Measurements from ENCODE around the gene MBNL1.

The MBNL1 gene

DNA sequence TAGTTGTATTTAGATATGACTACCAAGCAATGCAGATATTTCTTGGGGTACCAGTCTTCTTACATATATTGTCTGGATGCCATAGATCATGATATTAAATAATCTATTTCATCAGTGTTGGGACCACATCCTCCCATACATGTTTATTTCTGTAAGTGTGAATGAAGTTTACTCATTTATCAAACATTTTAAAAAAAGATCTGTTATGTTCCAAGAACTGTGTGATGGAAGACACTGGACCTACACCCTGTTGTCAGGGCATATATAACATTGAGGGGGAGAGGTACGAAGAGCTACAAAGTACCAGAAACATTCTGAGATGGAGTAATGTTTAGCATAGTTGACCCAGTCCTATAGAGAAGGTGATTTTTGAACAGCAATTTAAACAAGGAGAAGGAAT lies 26.6 kb downstream of the MBNL1 start:
- CTCF ChIA-PET = no interaction called here
- no peak for DNase-seq (ENCODE audit: extremely low spot score)
- POLR2A ChIA-PET = no interaction called here
- no peak for TF ChIP-seq ARNT (IDR thresholded peaks at IDR 0.05)
- TF ChIP-seq TARDBP (IDR thresholded peaks at IDR 0.05) = no peak
- TF ChIP-seq FOXK2 (IDR thresholded peaks at IDR 0.05) = no peak
- TF ChIP-seq FOXA1 (IDR thresholded peaks at IDR 0.05) = no peak
- no peak for TF ChIP-seq ZNF384 (IDR thresholded peaks at IDR 0.05)
- no peak for TF ChIP-seq ELF4 (IDR thresholded peaks at IDR 0.05)
- TF ChIP-seq FOXM1 (IDR thresholded peaks at IDR 0.05; ENCODE audit: borderline replicate concordance) = no peak

DNA sequence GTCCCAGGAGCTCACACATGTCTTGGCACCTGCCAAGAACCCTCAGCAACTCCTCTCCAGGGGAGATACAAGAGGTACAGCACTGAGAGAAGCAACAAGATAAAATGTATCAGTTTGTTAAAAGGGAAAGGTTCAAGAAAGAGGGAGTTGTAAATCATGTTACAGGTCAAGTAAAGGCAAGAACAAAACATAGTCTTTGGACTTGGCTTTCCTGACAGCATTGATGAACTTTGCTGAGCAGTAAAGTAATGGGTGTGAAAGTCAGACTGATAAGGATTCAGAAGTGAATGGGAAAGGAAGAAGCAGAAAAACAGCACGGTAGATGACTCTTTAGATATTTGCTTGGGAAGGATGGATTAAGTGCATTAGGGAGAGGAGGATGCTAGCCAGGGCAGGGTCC lies 27.1 kb downstream of the MBNL1 start:
- TF ChIP-seq BHLHE40 (IDR thresholded peaks at IDR 0.05; ENCODE audit: borderline replicate concordance) (no peak), ELF4 (IDR thresholded peaks at IDR 0.05) (no peak), L3MBTL2 (conservative IDR thresholded peaks at IDR 0.05) (no peak), NFRKB (IDR thresholded peaks at IDR 0.05) (no peak), ZNF384 (IDR thresholded peaks at IDR 0.05) (no peak), FOXM1 (IDR thresholded peaks at IDR 0.05; ENCODE audit: borderline replicate concordance) (no peak), LEF1 (IDR thresholded peaks at IDR 0.05; ENCODE audit: borderline replicate concordance) (no peak), FOXK2 (IDR thresholded peaks at IDR 0.05) (no peak), CTBP1 (IDR thresholded peaks at IDR 0.05; ENCODE audit: borderline replicate concordance) (no peak), ARNT (IDR thresholded peaks at IDR 0.05) (no peak), TARDBP (IDR thresholded peaks at IDR 0.05) (no peak)
- TF ChIP-seq, protein P1, sequence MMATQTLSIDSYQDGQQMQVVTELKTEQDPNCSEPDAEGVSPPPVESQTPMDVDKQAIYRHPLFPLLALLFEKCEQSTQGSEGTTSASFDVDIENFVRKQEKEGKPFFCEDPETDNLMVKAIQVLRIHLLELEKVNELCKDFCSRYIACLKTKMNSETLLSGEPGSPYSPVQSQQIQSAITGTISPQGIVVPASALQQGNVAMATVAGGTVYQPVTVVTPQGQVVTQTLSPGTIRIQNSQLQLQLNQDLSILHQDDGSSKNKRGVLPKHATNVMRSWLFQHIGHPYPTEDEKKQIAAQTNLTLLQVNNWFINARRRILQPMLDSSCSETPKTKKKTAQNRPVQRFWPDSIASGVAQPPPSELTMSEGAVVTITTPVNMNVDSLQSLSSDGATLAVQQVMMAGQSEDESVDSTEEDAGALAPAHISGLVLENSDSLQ (IDR thresholded peaks at IDR 0.05) = no peak
- POLR2A ChIA-PET = no interaction called here
- DNase-seq (ENCODE audit: extremely low spot score) = no peak
- CTCF ChIA-PET = no interaction called here

DNA sequence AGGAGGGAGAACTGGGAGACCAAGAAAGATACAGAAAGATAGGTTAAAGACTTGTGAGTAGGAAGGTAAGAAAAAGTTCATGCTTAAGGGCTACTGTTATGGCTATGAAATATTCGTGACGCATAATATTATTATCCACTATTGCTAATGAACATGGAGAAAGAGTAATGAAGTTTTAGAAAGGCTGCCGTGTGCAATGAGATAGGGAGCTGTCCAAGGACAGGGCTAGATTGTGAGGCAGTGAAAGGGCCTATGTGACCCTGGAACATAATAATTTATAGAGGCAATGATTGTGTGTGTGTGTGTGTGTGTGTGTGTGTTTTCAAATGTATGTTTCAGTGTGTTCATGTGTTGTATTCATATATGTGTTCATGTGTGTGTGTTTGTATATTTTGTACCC lies 27.7 kb downstream of the MBNL1 start:
- no peak for DNase-seq (ENCODE audit: extremely low spot score)
- POLR2A ChIA-PET = no interaction called here
- CTCF ChIA-PET = no interaction called here

DNA sequence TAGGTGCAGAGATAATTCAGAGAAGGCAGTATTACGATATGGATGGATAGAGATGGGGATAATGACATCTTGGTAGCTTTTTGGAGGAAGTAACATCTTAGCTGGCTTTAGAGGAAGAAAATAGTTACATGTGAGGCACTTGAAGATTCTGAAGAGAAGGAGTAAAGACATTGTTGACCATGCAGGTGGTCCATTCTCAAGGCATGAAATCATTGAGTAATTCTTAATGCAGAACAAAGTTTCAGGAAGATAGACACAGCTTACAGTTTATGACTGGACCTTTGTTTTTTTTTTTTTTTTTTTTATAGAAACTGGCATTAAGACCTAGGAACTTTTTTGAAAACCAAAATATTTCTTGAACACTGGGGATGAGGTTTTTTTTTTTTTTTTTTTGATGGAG lies 28.2 kb downstream of the MBNL1 start:
- DNase-seq (ENCODE audit: extremely low spot score) = no peak
- CTCF ChIA-PET = no interaction called here
- POLR2A ChIA-PET = no interaction called here
- TF ChIP-seq, protein P1 (IDR thresholded peaks at IDR 0.05) = no peak

More for the DNA sequence above, 27.7 kb downstream of the MBNL1 start:
- TF ChIP-seq HDGF (IDR thresholded peaks at IDR 0.05; ENCODE audit: borderline replicate concordance) (no peak), L3MBTL2 (conservative IDR thresholded peaks at IDR 0.05) (no peak), BHLHE40 (IDR thresholded peaks at IDR 0.05; ENCODE audit: borderline replicate concordance) (no peak), ZNF384 (IDR thresholded peaks at IDR 0.05) (no peak), SUZ12 (IDR thresholded peaks at IDR 0.05) (no peak), FOXM1 (IDR thresholded peaks at IDR 0.05; ENCODE audit: borderline replicate concordance) (no peak), SP1 (IDR thresholded peaks at IDR 0.05) (no peak), FOXA1 (IDR thresholded peaks at IDR 0.05) (no peak), TARDBP (IDR thresholded peaks at IDR 0.05) (no peak), CTBP1 (IDR thresholded peaks at IDR 0.05; ENCODE audit: borderline replicate concordance) (no peak), ARNT (IDR thresholded peaks at IDR 0.05) (no peak)
- TF ChIP-seq, protein P1 (IDR thresholded peaks at IDR 0.05) = no peak

DNA sequence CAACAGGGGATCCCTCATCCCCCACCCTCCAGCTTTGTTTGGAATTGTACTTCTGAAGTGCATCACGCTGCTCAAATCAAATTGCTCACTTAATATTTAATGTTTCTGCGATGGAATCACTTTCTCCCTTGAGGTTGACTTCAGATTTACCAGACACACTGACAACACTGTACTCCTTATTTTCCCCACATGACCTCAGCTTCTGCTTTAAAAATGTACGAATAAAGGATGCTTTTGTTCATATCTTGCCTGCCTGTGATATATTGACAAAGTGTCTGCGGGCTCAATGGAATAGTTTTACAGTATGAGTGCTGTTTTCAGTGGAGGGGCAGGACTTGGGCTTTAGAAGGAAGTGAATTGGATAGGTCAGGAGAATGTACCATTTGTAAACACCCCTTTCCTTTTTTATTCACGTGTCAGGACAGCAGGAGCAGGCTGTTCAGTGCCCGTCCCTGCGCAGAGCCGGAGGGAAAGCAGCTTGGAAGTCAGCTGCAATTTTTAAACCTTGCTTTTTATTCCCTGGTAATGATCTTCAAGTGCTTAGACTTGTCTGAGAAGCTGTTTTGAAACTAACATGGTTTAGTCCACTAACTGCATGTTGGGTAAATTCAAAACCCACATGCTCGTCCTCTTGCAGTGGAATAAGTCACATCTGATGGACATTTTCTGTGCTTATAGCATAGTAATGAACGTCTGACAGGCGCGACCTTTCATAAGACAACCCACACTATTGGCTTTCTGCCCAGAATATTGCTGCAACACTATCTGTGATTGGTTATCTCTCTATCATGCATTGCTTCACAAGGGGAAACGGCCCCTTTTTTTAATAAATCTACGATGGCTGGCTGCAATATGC lies 29.9 kb downstream of the MBNL1 start:
- no peak for TF ChIP-seq TARDBP (IDR thresholded peaks at IDR 0.05)
- no peak for TF ChIP-seq CTBP1 (IDR thresholded peaks at IDR 0.05; ENCODE audit: borderline replicate concordance)
- TF ChIP-seq ARNT (IDR thresholded peaks at IDR 0.05) = no peak
- TF ChIP-seq ZNF384 (IDR thresholded peaks at IDR 0.05) = no peak
- no peak for TF ChIP-seq FOXM1 (IDR thresholded peaks at IDR 0.05; ENCODE audit: borderline replicate concordance)
- no peak for TF ChIP-seq FOXA1 (IDR thresholded peaks at IDR 0.05)
- peak; percentile 68 for TF ChIP-seq BHLHE40 (IDR thresholded peaks at IDR 0.05; ENCODE audit: borderline replicate concordance)
- TF ChIP-seq SUZ12 (IDR thresholded peaks at IDR 0.05) = no peak
- peak; percentile 90 for TF ChIP-seq FOXK2 (IDR thresholded peaks at IDR 0.05)
- TF ChIP-seq, protein P1 (IDR thresholded peaks at IDR 0.05) = peak; percentile 90
- TF ChIP-seq HDGF (IDR thresholded peaks at IDR 0.05; ENCODE audit: borderline replicate concordance) = no peak
- TF ChIP-seq SP1 (IDR thresholded peaks at IDR 0.05) = no peak
- TF ChIP-seq L3MBTL2 (conservative IDR thresholded peaks at IDR 0.05) = peak; percentile 46; the same call in 1 of the 2 replicates
- no peak for TF ChIP-seq LEF1 (IDR thresholded peaks at IDR 0.05; ENCODE audit: borderline replicate concordance)
- TF ChIP-seq ELF4 (IDR thresholded peaks at IDR 0.05) = no peak
- TF ChIP-seq NFRKB (IDR thresholded peaks at IDR 0.05) = no peak
- ChIA-PET POLR2A (interaction anchor here (0.6 to 1.5 kb wide), 6 partner anchors 10 to 62 kb away, joined by 3 to 4 read pairs (median 3); partner anchors contain the start of gene MBNL1), CTCF (no interaction called here)
- DNase-seq (ENCODE audit: extremely low spot score) = peak; percentile 59

Data from HEK293T (cell line).